ENCODE measurements around the gene HINT2.

DNA sequence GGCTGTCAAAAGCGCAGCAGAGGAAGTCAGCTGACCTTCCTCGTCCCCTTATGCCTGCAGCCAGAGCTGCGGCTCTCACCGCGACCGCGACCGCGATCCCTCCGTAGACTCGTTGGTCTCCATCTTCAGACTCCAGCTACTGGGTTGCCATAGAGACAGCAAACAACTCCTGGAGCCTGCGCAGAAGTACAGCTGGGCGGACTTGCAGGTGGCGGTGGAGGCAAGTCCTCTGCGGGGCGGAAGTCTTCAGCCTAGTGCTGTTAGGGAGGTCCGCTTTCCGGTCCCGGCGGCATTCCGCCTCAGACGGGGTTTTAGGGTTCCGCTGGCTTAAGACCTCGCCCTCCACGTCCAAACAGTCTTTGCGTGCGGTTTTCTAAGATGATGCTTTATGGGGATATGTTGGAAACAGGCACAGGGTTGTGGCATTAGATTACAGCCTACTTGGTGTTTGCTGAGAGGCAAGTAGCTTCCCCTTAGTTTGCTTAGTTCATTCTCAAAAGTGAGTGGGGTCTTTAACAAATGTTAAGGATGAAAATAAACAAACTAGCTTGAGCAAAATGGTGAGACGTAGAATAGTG lies 2.7 kb downstream of the HINT2 start, which contains the start of gene SPAG8:
- TF ChIP-seq, protein P1, sequence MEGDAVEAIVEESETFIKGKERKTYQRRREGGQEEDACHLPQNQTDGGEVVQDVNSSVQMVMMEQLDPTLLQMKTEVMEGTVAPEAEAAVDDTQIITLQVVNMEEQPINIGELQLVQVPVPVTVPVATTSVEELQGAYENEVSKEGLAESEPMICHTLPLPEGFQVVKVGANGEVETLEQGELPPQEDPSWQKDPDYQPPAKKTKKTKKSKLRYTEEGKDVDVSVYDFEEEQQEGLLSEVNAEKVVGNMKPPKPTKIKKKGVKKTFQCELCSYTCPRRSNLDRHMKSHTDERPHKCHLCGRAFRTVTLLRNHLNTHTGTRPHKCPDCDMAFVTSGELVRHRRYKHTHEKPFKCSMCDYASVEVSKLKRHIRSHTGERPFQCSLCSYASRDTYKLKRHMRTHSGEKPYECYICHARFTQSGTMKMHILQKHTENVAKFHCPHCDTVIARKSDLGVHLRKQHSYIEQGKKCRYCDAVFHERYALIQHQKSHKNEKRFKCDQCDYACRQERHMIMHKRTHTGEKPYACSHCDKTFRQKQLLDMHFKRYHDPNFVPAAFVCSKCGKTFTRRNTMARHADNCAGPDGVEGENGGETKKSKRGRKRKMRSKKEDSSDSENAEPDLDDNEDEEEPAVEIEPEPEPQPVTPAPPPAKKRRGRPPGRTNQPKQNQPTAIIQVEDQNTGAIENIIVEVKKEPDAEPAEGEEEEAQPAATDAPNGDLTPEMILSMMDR (IDR thresholded peaks at IDR 0.05; ENCODE audit: low read depth, low read length): no peak
- TF ChIP-seq EZH2phosphoT487 (IDR thresholded peaks at IDR 0.05; ENCODE audit: low read depth): no peak

All from OCI-LY3 (cell line).